G401.6 (cell line): ENCODE data around the gene PYCR2.
A peak's percentile ranks its signal among the peaks of the same experiment; 100 is the strongest.
"Not testable (repeated sequence)": the region's sequence is repeated elsewhere in the genome, so short reads cannot be mapped to it uniquely, and the experiment has no call there.

Experiments
- FAIRE-seq: peaks from 2 replicates; lab custom pipeline; 2012; peaks lifted over from hg19 to GRCh38; lab: Jason Lieb, UNC

Gene PYCR2

GRCh38 chr1:225923692-225924555 lies at the start of gene PYCR2:
PYCR2 (minus strand) TSS chr1:225924250; CDS start chr1:225924110, 140 bp downstream.
- FAIRE-seq: peak; percentile 59

GRCh38 chr1:225973158-225973557 lies 49.1 kb upstream of the PYCR2 start:
- no peak for FAIRE-seq

GRCh38 chr1:225972344-225973152 lies 48.5 kb upstream of the PYCR2 start:
- FAIRE-seq: no peak

- FAIRE-seq: not testable (repeated sequence)
Measured at GRCh38 chr1:225970592-225971157, 46.6 kb upstream of the PYCR2 start.

GRCh38 chr1:225969751-225970150 lies 45.7 kb upstream of the PYCR2 start:
- not testable (repeated sequence) for FAIRE-seq

GRCh38 chr1:225965231-225965630 lies 41.2 kb upstream of the PYCR2 start:
- no peak for FAIRE-seq

- no peak for FAIRE-seq
Measured at GRCh38 chr1:225963735-225964530, 39.9 kb upstream of the PYCR2 start.

GRCh38 chr1:225962440-225962975 lies 38.5 kb upstream of the PYCR2 start:
- no peak for FAIRE-seq

GRCh38 chr1:225961659-225962439 lies 37.8 kb upstream of the PYCR2 start:
- no peak for FAIRE-seq

- FAIRE-seq: no peak
Measured at GRCh38 chr1:225958041-225958440, 34.0 kb upstream of the PYCR2 start.

- FAIRE-seq: no peak
Measured at GRCh38 chr1:225954753-225955152, 30.7 kb upstream of the PYCR2 start.

- no peak for FAIRE-seq
Measured at GRCh38 chr1:225953315-225953714, 29.3 kb upstream of the PYCR2 start.

GRCh38 chr1:225950905-225951497 lies 27.0 kb upstream of the PYCR2 start:
- FAIRE-seq: no peak

- no peak for FAIRE-seq
Measured at GRCh38 chr1:225949041-225949440, 25.0 kb upstream of the PYCR2 start.

- no peak for FAIRE-seq
Measured at GRCh38 chr1:225946803-225947202, 22.8 kb upstream of the PYCR2 start.

GRCh38 chr1:225946082-225946620 lies 22.1 kb upstream of the PYCR2 start:
- FAIRE-seq: no peak

GRCh38 chr1:225945564-225945963 lies 21.5 kb upstream of the PYCR2 start:
- no peak for FAIRE-seq

GRCh38 chr1:225944951-225945350 lies 20.9 kb upstream of the PYCR2 start:
- no peak for FAIRE-seq

- FAIRE-seq: no peak
Measured at GRCh38 chr1:225944387-225944786, 20.3 kb upstream of the PYCR2 start.

- FAIRE-seq: no peak
Measured at GRCh38 chr1:225943582-225943981, 19.5 kb upstream of the PYCR2 start.
